Measurements from ENCODE around the gene TPSG1. TPM values are rescaled to one million over a fixed set of nuclear protein-coding genes. Genes with fewer than 3 reads are reported as not detected.

The TPSG1 gene
- total and polyA plus RNA-seq, 8 donors, result 0.34 to 0.92 (median 0.35) TPM; not detected in 5

DNA sequence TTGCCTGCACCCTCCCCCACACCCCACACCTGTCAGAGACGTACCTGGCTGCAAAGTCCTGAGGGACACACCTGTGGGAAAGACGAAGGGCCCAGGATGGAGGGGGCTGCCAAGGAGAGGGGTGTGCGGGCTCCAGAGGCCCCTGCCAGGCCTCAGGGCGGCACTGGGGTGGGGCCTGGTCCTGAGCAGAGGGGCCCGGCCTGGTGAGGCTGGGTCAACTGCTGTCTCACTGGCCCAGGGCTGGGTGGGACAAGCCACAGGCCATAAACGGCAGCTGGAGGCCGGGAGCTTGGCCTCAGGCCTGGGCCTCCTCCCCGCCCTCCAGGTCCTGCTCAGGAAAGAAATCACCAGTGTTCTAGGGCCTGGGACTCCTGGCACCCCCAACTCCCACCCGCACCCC lies 510 bp downstream of the TPSG1 start:
- DNase-seq (no peak), ATAC-seq (no peak)
- Histone ChIP-seq H3K4me1 (no peaks in the 10 kb centered on the region), H3K4me3 (no peak overlapping the region), H3K27me3 (peaks cover 0 to 44% of the 10 kb centered on the region in 2 donors), H3K9me3 (no peaks in the 10 kb centered on the region), H3K27ac (no peak overlapping the region), H3K36me3 (no peaks in the 10 kb centered on the region)
- intact Hi-C loops (cut with DNase I), result no loop called here
- TF ChIP-seq, protein P1, sequence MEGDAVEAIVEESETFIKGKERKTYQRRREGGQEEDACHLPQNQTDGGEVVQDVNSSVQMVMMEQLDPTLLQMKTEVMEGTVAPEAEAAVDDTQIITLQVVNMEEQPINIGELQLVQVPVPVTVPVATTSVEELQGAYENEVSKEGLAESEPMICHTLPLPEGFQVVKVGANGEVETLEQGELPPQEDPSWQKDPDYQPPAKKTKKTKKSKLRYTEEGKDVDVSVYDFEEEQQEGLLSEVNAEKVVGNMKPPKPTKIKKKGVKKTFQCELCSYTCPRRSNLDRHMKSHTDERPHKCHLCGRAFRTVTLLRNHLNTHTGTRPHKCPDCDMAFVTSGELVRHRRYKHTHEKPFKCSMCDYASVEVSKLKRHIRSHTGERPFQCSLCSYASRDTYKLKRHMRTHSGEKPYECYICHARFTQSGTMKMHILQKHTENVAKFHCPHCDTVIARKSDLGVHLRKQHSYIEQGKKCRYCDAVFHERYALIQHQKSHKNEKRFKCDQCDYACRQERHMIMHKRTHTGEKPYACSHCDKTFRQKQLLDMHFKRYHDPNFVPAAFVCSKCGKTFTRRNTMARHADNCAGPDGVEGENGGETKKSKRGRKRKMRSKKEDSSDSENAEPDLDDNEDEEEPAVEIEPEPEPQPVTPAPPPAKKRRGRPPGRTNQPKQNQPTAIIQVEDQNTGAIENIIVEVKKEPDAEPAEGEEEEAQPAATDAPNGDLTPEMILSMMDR (IDR thresholded peaks at IDR 0.05), result no peak

DNA sequence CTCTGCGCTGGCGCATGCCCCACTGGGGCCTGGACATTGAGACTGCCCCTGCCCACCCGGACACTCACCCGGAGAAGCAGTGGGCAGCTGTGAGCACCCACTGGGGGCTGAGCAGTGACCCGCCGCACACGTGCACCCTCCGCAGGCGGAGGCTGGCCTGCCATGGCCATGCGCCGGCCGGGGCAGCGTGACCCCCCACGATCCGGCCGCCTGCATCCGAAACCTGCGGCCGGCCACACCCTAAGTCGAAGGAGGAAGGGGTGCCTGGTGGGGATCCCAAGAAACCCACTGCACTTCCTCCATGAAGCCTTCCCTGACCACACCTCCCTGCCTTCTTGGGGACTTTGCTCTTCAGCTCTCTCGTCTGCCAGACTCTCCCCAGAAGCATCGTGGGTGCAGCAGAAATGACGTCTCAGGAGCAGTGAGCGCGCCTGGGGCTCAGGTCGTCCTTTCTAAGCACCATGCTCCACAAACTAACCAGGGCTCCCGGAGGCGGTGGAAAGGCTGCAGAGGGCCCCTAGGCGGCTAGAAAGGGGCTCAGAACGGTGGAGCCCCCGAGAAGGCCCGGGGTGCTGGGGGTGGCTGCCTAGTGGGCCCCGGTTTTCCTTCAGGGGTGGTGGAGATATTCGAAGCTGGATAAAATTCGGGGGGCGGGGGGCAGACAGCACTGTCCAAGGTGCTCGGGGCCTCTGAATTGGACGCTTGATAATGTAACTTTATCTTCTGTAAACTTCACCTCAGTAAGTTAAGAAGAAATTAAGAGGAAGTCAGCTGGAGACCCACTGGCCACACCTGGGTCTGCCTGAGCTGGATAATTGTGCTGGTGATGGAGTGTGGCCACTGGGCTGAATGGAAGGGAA lies 1.5 kb downstream of the TPSG1 start:
- TF ChIP-seq, protein P1 (IDR thresholded peaks at IDR 0.05), result no peak
- ATAC-seq (no peak), DNase-seq (no peak)

DNA sequence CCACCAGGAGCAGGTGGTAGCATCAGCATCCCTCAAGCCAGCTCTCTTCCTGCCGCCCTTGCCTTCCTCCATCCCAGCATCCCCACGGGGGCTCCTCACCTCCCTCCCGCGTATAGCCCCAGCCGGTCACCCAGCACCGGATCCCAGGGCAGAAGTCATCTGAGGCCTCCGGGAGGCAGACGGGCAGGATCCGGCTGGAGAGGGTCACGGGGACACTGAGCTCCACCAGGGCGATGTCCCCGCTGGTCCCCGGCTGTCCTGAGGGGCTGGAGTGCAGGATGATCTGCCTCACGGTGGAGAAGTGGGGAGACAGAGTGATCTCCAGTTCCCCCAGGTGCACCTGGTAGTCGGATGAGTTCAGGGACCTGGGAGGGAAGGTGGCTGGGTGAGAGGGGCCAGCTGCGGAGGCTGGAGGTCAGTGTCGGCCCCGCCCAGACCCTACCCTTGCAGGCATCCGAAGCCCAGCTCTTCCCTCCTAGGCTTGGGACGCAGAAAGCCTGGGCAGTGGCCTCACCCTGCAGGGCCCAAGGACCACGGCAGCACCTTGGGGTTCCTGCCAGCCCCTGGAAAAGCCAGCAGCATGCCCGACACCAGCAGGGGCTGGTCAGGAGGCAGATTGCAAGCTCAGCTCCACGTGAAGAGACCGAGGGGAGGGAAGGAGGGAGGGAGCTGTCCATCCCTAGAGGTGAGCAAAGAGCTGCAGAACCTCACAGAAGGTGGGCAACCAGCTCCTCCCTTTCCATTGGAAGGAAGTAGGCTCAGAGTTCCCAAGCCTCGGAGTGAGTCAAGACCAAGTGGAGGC lies 2.3 kb downstream of the TPSG1 start:
- intact Hi-C loops (cut with DNase I), result no loop called here
- ATAC-seq, result no peak
- TF ChIP-seq, protein P1 (IDR thresholded peaks at IDR 0.05), result no peak

More for the DNA sequence above, 1.5 kb downstream of the TPSG1 start:
- no peak overlapping the region for H3K4me3 ChIP-seq
- intact Hi-C loops (cut with DNase I), result no loop called here
- peaks cover 0 to 44% of the 10 kb centered on the region in 2 donors for H3K27me3 ChIP-seq
- no peak overlapping the region for H3K27ac ChIP-seq
- H3K9me3 ChIP-seq, result no peaks in the 10 kb centered on the region
- no peaks in the 10 kb centered on the region for H3K4me1 ChIP-seq
- no peaks in the 10 kb centered on the region for H3K36me3 ChIP-seq

DNA sequence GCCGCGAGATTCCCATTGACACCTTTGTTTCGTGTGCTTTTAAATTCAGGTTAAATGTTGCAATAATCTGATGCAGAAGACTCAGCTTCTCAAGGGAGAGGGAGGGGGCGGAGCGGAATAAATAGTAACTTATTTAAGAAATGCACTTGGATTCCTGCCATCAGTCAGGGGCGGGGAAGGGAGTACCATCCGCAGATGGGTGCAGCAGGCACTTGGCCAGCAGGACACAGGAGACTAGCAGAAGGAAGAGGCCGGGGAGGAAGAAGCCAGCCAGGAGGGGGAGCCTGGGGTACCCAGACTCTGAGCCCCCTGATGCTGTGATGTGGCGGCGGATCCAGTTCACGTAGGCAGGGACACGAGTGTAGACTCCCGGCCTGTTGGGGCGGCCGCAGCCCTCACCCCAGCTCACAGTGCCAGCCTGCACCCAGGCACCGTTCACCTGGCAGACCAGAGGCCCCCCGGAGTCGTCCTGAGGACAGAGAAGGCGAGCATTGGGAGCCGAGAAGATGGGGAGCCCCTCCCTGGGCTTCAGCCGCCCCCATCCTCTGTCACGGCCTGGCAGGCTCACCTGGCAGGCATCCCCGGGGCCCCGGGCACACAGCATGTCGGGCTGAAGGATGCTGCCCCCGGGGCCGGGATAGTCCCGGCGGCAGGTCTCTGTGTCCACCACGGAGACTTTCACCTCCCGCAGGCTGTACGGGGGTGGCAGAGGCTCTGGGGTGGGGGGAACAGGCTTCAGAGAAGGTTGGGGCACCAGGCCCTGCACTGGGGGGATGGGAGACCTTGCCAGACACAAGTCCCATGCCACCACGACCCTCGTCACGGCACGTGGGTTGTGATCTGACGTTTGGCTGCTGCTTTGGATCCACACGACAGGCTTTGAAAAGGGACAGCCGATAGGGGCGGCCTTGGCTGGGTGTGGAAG lies 3.2 kb downstream of the TPSG1 start:
- ATAC-seq (no peak), DNase-seq (no peak)
- no peak overlapping the region for H3K4me3 ChIP-seq

More for the DNA sequence above, 2.3 kb downstream of the TPSG1 start:
- DNase-seq, result no peak
- no peak overlapping the region for H3K4me3 ChIP-seq
- no peak overlapping the region for H3K27ac ChIP-seq
- no peaks in the 10 kb centered on the region for H3K9me3 ChIP-seq
- no peaks in the 10 kb centered on the region for H3K4me1 ChIP-seq
- H3K27me3 ChIP-seq, result peaks cover 0 to 44% of the 10 kb centered on the region in 2 donors
- H3K36me3 ChIP-seq, result no peaks in the 10 kb centered on the region

More for the DNA sequence above, 3.2 kb downstream of the TPSG1 start:
- H3K36me3 ChIP-seq, result no peaks in the 10 kb centered on the region
- H3K27me3 ChIP-seq, result peaks cover 0 to 44% of the 10 kb centered on the region in 2 donors
- H3K4me1 ChIP-seq, result no peaks in the 10 kb centered on the region
- intact Hi-C loops (cut with DNase I), result no loop called here
- no peaks in the 10 kb centered on the region for H3K9me3 ChIP-seq
- TF ChIP-seq, protein P1 (IDR thresholded peaks at IDR 0.05), result no peak
- H3K27ac ChIP-seq, result no peak overlapping the region

All from left lung (tissue), 10 donors.